Transverse colon (tissue), 4 donors: ENCODE measurements around the gene AGPAT3.

Source experiments
- EP300 ChIP-seq: sonication (generic); formaldehyde crosslinking; IDR thresholded peaks from one replicate; pipeline ENCODE4 v1.6.1; 2017; ENCODE audit warnings: antibody characterized with exemption, low read depth
- POLR2AphosphoS5 ChIP-seq, 3 donors: sonication (generic); formaldehyde crosslinking; IDR thresholded peaks; one replicate each; pipeline ENCODE4 v1.6.1; 2016; ENCODE audit warnings: antibody characterized with exemption in 3 of 3
- TF ChIP-seq, protein P1 (sequence below), 5 experiments: fragments of 200-600 bp in 3 of 5; fragments of 450-650 bp in 2 of 5; sonication (generic) in 3 of 5; IDR thresholded peaks; 1 replicate in 2 of 5; 2 replicates in 3 of 5; pipeline ENCODE4 v1.5.1; 2016 to 2017; ENCODE audit warnings: antibody characterized with exemption in 5 of 5, inconsistent platforms in 3 of 5, mild to moderate bottlenecking in 2 of 5, moderate library complexity in 1 of 5

DNA sequence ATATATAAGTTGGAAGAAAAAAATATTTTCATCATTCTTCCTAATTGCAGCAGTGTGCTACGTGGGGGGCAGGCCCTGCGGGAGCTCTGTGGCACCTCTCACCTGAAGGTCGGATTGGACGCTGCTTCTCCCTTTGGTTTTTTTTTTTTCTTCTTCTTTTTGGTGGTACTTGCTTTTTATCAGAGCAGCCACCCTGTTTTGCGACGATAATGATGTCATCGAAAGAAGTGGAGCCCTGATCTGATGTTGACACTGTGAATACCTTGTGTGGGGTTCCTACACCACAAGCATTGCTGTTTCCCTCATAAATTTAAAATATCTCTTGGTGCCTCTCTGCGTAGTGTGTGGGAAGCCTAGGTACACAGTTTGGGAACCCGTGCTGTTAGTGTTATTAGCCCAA is 152.6 kb downstream of the AGPAT3 start:
- TF ChIP-seq, protein P1, sequence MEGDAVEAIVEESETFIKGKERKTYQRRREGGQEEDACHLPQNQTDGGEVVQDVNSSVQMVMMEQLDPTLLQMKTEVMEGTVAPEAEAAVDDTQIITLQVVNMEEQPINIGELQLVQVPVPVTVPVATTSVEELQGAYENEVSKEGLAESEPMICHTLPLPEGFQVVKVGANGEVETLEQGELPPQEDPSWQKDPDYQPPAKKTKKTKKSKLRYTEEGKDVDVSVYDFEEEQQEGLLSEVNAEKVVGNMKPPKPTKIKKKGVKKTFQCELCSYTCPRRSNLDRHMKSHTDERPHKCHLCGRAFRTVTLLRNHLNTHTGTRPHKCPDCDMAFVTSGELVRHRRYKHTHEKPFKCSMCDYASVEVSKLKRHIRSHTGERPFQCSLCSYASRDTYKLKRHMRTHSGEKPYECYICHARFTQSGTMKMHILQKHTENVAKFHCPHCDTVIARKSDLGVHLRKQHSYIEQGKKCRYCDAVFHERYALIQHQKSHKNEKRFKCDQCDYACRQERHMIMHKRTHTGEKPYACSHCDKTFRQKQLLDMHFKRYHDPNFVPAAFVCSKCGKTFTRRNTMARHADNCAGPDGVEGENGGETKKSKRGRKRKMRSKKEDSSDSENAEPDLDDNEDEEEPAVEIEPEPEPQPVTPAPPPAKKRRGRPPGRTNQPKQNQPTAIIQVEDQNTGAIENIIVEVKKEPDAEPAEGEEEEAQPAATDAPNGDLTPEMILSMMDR (IDR thresholded peaks at IDR 0.05): no peak
- no peak for TF ChIP-seq POLR2AphosphoS5 (IDR thresholded peaks at IDR 0.05)
- no peak for TF ChIP-seq EP300
